ENCODE data around the gene RNF187.
"Not testable (repeated sequence)": the region's sequence is repeated elsewhere in the genome, so short reads cannot be mapped to it uniquely, and the experiment has no call there.

The RNF187 gene

DNA sequence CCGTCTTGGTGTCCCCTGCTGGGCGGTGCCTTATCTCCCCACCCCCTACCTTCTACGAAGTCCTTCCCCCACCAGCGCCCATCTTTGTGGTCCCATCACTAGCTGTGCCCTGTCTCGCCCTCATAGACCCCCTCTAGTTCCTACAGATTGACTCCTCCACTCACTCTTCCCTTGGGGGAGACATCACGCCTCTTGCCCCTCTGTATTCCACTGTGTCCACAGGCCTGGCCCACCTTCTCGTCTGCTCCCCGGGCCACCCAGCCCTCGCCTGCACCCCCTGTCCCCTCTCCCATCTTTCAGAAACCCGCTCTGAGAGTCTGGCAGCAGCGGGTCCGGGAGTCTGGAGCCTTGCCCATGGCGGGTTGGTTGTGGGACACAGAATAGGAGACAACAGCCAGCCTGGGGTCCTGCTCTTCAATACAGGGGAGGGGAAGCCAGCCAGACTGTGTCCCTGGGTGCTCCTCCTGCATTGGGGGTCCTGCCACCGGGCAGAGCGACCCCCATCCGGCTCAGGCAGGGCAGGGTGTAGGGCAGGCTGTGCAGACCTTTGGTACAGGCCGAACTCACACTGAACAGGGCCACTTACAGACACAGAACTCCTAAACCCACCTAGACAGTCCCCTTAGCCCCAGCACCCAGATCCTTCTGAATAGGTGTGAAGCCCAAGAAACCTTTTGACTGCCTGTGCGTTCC is 1.1 kb downstream of the RNF187 start:
- DNase-seq (ENCODE audit: low spot score): peak; percentile 39

DNA sequence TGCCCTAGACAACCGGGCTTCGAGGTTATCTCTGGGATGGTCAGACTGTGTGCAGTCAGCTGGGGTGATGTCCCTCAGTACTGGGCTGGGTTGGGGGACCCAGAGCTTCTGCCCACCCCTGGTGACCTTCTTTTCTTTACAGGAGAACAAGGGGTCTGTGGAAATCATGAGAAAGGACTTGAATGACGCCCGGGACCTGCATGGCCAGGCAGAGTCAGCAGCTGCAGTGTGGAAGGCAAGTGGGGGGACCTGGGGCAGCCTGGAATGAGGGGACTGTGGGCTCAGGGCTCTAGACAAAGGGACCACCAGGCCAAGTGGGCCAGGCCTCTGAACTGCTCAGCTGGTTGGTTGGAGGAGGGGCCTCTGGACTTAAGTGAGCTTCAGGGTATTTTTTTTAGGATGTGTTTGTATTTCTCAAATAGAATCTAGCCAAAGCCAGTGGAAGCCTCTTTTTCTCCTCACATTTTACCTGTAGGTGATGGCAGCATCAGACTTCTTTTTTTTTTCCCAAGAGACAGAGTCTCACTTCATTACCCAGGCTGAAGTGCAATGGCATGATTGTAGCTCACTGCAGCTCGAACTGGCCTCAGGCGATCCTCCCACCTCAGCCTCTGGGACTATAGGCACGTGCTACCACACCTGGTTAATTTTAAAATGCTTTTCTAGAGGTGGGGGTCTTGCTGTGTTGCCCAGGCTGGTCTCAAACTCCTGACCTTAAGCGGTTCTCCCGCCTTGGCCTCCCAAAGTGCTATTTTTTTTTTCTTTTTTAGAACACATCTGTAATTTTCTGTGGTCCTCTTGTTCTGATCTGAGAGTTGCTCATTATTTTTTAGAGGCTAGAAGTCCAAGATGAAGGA is 1.9 kb downstream of the RNF187 start:
- DNase-seq (ENCODE audit: low spot score): peak; percentile 20

DNA sequence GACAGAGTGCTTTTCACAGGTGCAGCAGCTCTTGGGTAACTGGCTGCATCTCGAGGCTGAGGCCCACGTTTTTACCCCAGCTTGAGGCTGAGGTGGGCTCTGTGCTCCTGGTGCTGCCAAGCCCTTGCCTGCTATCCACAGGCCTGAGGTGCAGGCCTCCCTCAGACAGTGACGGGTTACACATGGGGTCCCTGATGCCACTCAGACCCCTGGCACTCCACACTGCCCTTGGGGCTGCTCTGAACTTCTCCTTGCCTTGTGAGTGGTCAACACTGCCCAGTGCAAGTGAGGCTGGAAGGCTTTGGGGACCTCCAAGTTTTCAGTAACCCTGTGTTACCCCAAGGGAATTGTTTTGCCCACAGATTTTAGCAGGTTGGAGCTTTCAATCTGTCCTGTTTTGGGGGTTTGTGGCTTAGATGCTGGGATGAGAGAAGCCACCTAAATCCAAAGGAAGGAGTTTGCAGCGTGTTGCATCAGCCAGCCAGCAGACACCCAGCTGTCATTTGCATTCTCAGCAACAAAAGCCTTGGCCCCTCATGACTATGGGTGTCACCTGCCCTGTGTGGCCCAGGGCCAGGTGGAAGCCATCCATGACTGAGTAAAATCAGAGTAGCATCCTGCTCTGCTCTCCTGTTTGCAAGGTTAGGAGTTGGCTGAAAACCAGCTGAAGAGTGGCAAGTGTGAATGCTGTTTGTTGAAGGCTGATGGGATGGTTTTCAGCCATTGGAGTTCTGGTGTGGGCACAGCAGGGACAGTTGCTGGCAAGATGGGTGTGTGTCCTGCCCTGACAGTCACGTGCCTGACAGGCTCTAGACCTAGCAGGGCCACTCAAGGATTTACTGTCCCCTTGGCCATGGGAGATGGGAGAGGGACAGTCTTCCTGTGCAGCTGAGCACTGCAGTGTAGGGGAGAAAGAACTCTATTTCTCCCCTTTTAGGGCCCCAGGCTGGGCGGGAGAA is 3.2 kb downstream of the RNF187 start:
- peak; percentile 82 for DNase-seq (ENCODE audit: low spot score)

DNA sequence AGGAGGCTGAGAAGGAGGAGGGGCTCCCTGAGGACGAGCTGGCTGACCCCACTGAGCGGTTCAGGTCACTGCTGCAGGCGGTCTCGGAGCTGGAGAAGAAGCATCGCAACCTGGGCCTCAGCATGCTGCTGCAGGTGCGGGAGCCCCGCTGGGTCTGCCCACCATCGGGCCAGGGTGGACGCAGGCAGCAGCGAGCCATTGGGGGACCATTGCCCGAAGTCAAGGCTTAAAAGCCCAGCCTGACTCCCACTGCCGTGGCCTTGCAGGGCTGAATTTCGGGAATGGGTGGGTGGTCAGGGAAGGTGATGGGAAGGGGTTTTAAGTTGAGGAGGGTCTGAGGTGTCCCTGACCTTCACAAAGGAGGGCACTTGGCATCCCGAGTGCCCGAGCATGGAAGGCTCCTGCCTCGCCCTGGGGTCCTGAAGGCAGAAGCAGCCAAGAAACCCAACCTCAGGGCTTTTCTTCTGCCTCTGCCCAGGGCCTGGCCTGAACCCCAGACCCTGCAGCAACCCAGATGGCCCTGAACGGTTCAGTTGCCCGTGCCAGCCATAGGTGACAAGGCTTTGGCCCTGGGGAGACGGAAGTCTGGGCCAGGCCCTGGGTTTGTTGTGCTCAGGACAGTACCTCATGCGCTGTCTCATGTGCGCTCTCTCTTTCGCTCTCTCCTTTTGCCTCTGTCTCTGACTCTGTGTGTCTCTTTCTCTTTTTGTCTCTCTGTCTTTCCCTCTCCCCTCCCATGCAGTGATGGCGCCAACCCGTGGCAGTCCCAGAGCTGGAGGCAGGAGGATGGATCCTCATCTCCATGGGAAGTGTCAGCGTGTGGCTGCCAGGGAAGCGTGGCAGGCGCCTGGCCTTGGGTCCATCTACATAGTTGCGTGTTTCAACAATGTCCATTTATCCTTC is 6.2 kb downstream of the RNF187 start:
- DNase-seq (ENCODE audit: low spot score): no peak

DNA sequence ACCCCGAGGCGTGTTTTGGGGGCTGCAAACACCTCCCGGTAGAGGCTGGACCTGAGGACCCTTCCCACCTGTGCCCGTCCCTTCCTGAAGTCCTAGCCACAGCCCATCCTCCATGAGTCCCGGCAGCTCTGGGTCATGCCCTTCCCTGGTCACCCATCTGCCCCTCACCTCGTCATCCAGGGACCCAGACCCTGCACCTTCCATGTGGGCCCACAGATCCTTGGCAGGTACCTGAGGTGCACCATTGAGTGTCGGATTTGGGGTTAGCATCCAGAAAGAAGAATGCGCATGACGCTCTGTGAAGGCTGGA is 6.8 kb downstream of the RNF187 start:
- DNase-seq (ENCODE audit: low spot score): no peak

DNA sequence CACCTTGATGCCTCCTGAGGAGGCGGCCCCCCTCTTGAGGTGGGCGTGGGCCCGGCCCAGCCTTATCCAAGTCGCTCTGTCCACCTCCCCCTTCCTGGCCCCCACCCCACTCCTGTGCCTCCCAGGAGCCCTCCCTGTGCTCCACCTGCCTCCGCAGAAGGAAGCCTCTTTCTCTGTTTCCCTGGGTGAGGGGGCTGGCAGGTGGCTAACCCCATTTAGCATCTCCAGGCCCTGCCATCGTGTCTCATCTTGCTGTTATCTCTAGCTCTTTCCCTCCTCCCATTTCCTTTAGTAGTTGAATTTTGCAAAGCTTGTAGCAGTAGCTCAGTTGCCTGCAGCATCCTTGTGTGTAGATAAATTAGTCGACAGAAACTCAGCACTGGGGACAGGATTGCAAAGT is 7.2 kb downstream of the RNF187 start:
- DNase-seq (ENCODE audit: low spot score): no peak

DNA sequence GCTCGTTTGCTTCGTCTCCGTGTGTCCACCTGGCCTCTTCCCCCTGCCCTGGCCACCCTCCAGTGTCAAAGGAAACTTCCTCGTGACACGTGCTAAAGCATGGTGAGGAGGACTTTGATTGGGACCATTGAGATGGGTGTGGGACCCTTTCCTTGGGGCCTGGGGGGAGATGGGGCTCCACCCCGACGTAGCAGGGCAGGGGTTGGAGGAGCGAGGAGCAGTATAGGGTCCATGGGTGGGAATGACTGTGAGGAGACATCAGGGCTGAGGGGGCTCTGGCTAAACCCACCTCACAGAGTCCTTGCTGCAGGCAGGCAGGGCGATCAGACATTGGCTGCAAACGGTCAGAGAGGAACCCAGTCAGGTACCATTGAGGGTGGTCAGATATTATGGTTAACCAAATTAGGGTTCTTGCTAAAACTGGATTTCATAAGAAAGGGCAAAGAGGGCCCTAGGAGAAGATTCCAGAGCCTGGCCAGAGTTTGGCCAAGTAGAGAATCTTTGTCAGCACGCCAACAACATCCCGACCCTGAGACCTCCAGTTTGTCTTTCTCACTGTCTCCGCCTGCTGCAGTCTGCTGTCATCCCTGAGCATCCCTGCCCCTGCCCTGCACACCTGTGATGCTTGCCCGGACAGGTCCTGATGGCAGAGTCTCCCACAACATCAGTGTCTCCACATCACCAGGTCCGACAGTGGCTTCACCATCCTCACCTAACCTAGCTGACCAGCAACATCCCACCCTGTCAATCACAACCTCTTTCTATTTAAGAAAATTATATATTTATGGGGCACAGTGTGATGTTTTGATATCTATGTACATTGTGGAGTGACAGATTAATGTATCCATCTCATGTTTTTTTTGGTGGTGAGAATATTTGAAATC is 8.0 kb downstream of the RNF187 start:
- no peak for DNase-seq (ENCODE audit: low spot score)

DNA sequence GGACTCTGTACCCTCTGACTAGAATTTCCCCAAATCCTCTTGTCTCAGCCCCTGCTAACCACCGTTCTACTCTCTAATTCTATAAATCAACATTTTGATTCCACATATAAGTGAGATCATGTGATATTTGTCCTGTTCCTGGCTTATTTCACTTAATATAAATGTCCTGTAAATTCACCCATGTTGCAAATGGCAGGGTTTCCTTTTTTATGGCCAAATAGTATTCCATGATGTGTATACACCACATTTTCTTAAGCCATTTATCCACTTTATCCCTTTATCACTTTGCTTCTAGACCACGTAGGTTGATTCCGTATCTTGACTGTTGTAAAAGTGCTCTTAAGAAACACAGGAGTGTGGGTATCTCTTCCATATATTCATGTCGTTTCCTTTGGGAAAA is 8.9 kb downstream of the RNF187 start:
- DNase-seq (ENCODE audit: low spot score): no peak

DNA sequence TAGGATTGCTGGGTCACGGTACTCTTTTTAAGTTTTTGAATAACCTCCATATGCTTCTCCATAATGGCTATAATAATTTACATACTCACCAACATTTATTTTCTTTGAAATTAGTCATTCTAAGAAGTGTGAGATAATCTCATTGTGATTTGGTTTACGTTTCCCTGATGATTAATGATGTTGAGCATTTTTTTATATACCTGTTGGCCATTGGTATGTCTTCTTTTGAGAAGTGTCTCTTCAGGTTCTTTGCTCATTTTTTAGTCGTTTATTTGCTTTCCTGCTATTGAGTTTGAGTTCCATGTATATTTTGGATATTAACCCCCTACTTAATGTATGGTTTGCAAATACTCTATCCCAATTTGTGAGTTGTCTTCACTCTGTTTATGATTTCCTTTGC is 9.3 kb downstream of the RNF187 start:
- no peak for DNase-seq (ENCODE audit: low spot score)

DNA sequence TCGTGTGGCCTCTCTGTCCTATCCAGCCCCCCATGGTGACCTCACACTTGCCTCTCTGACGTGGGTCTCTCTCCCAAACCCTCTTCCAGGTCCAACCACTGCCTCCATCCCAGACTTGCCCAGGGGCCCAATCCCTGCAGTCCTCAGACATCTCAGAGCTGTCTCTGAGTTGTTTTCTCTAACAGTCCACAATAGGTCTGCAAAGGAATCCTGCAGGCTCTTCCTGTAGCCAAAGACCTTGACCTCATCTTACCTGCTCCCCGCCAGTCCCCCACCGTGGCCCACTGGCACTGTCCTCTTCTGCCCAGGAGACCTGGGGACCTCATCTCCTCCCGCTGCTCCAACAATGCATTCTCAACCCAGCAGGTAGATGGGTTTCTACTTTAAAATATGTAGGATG is 10.0 kb downstream of the RNF187 start:
- DNase-seq (ENCODE audit: low spot score): no peak

DNA sequence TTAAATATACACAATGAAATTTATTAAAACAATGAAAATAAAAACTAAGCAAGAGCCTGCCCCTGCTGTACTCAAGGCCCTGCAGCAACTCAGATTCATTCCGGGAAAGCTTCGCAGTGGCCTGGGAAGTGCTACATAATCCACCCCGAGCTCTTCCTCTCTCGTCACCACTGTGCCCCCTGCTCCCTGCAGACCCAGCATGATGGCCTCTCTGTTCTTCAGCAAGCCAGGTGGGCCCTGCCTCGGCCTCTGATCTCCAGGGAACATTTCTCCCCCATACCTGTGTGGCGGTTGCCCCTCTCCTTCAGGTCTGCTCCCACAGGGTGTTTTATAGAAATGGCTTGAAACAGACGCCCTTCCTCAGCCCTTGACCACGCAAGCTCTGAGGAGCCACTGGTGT is 10.6 kb downstream of the RNF187 start:
- no peak for DNase-seq (ENCODE audit: low spot score)

DNA sequence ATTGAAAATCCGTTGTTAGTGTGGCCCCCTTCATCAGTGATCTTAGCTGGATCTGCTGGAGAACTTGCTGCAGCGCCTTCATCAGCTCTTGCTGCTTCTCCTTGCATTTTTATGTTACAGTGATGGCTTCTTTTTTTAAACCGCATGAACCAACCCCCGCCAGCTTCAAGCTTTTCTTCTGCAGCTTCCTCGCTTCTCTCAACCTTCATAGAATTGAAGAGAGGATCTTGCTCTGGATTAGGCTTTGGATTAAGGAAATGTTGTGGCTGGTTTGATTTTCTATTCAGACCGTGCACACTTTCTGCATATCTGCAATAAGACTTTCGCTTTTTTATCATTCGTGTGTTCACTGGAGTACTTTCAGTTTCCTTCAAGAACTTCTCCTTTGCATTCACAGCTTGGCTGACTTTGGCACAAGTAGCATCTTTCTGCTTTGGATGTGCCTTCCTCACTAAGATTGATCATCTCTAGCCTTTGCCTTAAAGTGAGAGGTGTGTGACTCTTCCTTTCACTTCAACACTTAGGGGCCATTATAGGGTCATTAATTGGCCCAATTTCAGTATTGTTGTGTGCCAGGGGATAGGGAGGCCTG is 13.1 kb downstream of the RNF187 start:
- DNase-seq (ENCODE audit: low spot score): peak; percentile 82

DNA sequence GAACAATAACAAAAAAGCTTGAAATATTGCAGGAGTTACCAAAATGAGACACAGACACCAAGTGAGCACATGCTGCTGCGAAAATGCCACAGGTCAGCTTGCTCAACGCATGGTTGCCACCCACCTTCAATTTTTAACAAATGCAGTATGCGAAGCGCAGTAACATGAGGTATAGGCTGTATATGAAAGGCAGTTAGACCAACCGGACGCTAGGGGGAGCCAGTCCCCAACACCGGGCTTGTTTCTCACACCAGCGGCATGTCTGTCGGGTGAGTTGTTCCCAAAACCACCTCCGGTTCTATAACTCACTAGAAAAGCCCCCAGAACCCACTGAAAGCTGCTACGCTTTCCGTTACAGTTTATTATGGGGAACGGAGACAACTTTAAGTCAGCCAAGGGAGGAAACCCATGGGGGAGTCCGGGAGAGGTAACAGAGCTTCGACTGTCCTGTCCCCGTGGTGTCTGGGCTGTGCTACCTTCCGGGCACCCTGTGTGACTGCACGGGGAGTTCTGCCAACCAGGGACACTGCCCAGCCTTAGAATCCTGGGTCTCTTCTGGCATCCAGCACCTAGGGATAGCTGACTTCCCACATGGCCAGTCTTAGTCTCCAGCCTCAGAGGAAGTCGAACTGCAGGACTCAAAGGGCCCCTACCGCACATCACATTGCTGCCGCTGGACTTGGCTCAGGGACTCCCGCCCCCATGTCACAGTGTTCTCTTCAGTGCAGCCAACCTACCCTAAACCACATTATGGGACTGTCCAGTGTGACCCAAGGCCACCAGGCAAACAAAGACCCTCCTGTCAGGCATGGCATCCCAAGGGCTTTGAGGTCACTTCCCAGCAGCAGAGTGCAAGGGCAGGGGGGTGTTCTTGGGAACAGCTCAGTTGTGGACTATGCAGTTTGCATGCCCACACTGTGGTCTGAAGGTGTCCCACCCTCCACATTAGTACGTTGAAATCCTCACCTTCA is 14.0 kb downstream of the RNF187 start:
- DNase-seq (ENCODE audit: low spot score): peak; percentile 93

DNA sequence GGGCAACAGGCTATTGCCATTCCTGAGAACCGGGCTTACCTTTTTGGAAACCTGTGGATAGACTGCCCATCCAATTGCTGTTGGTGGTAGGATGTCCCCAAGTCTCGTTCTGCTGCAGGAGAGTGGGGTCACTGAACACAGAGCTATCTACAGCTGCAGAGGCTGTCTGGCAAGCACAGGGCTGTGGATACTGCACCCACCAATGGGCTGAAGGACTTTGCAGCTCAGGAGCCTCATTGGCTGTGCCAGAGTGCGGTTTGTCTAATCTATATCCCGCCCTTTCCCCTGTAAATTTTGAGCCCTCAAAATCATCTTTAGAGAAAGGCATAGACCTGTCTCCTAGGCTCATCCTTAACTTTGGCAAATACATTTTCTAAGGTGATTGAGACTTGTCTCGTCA is 15.3 kb downstream of the RNF187 start:
- DNase-seq (ENCODE audit: low spot score): no peak

DNA sequence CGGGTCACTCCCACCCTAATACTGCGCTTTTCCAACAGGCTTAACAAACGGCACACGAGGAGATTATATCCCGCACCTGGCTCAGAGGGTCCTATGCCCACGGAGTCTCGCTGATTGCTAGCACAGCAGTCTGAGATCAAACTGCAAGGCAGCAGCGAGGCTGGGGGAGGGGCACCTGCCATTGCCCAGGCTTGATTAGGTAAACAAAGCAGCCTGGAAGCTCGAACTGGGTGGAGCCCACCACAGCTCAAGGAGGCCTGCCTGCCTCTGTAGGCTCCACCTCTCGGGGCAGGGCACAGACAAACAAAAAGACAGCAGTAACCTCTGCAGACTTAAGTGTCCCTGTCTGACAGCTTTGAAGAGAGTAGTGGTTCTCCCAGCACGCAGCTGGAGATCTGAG is 18.8 kb downstream of the RNF187 start:
- DNase-seq (ENCODE audit: low spot score): not testable (repeated sequence)

DNA sequence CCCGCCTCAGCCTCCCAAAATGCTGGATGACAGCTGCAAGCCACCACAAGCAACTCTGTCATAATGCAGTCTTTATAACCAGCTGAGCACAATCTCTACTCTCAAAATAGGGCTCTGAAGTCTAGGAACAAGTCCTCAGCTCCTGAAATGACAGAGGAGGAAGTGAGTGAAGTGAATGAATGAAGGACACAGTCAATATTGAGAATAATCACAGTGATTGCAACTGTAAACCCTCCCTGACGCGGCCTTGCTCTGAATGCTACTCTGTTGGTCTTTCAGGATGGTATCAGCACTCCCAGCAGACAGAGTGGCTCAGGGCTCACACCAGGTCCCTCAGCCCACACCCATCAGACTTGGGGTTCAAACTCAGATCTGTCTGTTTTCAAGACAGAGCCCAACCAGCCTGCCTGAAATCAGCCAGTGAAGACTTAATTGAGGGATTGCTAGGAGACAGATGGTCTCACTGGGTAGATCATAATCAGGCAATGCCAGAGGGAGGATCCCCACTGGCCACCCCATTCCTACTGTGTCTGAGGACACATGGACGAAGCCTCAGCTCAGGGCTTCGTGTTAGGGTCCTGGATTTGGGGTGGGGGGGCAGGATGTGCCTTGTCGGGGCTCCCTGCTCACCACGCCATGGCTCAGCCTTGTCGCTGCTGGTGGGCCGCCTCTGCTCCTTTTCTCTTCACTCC is 20.9 kb downstream of the RNF187 start:
- DNase-seq (ENCODE audit: low spot score): no peak

DNA sequence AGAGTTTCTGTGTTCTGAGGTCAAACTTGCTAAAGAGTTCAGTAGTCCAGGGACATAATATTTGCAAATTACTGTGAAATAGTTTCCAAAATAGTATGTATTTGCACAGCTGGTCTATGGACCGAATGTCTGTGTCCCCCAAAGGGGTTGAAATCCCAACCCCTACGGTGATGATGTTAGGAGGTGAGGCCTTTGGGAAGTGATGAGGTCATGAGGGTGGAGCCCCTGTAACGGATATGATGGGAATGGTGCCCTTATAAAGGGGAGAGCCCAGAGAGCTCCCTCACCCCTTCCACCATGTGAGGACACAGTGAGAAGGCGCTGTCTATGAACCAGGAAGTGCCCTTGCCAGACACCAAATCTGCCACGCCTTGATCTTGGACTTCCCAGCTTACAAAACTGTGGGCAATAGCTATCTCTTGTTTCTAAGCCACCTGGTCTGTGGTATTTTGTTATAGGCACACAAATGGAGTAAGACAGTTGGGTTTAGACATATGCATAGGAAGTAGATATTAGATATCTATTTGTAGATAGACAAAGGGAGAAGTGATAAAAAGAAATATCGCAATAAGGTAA is 21.7 kb downstream of the RNF187 start:
- no peak for DNase-seq (ENCODE audit: low spot score)
